ENCODE measurements around the gene CMIP.
A peak's percentile ranks its signal among the peaks of the same experiment; 100 is the strongest.

Gene CMIP

GRCh38 chr16:81709016-81709900 is 264.6 kb downstream of the CMIP start:
- no peak for DNase-seq

DNA sequence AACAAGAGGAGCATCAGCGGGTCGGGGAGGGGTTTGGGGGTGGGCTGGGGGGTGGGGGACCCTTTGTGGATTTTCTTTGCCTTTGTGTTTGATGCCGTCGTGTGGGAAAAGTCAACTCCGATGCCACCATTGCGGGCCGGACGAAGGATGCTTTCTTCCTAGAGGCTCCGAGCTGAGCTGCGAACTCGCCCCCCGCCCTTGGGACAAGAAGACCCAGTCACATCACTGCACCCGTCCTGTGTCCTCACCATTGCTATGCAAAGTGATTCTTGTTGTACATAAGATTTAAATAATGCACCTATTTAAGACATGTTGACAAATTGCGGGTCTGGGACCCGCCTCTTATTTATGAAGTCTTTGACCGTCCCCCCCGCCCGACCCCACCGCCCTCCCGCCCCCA is 265.4 kb downstream of the CMIP start:
- no peak for DNase-seq

GRCh38 chr16:81710596-81710995 is 266.0 kb downstream of the CMIP start:
- DNase-seq: no peak

DNA sequence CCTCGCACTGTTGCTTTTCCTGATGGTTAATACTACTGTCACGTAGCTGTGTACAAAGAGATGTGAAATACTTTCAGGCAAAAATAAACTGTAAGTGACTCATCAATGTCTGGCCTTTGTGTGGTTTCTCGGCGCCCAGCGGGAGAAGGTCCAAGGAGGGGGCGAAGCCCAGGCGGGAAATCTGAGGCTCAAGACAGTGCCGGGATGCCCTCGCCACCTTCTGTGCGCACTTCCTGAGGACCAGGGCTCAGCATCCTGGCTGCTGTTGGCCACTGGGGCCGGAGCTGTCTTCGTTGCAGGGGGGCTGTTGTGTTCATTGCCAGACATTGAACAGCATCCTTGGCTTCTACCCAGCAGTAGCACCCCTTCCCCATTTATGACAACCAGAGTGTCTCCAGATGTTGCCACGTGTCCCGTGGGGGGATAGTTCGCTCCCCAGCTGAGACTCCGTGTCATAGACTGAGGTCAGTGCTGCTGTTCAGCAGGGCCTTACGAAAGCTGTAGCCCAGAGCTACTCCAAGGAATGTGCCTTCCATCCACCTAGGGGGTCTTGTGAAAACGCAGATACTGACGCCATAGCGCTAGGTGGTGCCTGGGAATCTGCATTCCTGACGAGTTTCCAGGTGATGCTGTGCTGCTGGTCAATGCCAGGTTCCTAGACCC is 267.2 kb downstream of the CMIP start:
- DNase-seq: peak; percentile 44

DNA sequence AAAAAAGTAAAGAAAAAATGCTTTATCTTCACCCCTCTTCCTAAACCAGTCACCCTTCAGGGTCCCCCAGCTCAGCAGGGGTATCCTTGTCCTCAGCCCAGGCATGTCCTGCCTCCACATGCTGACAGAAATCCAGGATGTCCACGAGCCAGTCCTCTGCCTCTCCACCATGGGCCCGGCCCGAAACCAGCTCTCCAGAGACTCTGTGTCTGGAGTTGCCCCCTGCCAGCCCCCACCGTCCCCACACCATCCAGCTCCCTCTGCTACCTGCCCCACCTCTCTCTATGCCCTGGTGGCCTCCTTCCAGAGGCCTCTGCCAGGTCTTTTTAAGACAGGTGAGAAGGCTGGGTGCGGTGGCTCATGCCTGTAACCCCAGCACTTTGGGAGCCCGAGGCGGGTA is 268.1 kb downstream of the CMIP start:
- no peak for DNase-seq

DNA sequence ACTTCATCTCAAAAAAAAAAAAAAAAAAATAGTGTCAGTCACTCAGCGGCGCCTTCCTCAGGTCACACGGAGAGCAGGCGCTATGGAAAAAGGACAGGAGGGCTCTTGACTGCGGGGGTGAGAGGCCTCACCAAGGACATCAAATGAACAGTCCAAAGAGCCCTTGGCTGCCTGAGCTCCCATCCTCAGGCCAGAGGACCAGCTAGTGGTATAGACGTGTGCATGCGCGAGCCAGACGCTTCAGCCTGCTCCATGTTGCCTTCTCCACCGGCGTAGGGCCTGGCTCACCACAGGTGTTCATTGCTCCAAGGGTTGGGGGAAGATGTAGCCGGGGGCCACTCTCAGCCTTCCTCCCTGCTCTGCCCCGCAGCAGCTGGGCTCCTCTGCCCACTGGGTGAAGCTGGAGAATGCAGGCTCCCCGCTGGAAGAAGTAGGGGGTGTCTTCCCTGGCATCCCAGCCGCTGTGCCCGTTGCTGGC is 268.7 kb downstream of the CMIP start:
- no peak for DNase-seq

DNA sequence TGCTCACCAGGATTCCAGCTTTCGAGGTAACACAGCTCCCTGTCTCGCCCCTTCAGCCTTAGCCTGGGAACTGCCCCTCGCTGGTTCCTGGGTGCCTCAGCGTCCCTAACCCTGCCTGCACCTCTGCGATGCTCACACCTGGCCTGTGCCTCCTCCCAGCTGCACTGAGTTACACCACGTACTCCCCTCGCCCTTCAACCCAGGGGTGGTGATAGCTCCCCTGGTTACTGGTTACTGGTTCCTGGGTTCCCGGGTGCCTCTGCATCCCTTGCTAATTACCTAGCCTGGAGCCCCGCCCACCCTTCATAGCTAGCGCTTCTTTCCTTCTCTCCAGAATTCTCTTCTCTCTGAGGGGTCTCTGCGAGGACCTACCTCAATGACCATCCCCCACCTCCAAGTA is 269.2 kb downstream of the CMIP start:
- DNase-seq: no peak

DNA sequence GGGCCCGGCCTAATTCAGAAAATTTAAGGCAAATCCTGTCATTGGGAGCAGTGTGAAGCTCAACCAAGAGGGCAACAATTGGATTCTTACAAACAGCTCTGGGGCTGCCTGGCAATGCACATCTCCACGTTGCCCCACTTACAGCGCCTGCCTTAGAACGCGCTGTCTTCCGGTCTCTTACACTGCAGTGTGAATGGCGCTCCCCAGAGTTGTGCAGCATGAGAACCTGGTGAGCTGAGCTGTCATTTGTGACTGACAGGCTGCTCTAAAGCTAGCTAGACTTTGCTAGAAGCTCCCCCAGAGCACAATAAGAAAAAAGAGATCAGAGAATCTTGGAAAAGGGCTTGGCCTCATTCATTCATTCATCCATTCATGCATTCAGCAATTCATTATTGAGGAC is 270.0 kb downstream of the CMIP start:
- DNase-seq: no peak

DNA sequence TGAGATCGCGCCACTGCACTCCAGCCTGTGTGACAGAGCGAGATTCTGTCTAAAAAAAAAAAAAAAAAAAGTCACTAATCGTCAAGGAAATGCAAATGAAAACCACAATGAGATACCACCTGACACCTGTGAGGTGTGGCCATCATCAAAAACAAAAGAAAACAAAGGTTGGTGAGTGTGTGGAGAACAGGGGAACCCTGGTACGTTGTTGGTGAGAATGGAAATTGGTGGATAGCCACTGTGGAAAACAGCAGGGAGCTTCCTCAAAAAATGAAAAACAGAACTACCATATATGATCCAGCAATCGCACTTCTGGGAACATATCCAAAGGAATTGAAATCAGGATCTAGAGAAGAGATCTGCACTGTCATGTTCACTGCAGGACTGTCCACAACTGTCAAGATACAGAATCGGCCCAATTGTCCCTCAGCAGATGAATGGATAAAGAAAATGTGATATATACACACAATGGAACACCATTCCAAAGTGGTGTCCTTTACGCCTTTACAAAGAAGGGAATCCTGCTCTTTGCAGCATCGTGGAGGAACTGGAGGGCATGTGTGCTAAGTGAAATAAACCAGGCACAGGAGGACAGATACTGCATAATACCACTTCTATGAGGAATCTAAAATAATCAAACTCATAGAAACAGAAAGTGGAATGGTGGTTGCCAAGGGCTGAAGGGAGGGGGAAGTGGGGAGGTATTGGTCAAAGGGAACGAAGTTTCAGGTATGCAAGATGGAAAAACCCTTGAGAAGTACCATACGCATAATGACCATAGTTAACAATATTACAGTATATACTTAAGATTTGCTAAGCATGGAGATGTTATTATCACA is 271.0 kb downstream of the CMIP start:
- DNase-seq: no peak

- DNase-seq: no peak
Measured at GRCh38 chr16:81716478-81717225, 272.0 kb downstream of the CMIP start.

GRCh38 chr16:81717662-81718189 is 273.1 kb downstream of the CMIP start:
- DNase-seq: no peak

DNA sequence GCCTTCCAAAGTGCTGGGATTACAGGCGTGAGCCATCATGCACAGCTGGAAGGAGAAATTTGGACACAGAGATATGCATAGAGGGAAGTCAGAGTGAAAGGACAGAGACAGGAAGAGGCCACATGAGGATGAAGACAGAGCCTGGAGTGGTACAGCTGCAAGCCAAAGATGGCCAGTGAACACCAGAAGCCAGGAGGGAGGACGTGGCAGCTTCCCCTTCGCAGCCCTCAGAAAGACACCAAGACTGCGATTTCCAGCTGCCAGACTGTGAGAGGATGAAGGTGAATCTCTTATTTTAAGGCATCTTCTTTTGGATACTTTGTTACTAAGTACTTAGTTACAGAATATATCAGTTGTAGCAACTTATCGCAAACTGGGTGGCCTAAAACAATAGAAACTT is 274.0 kb downstream of the CMIP start:
- peak; percentile 62 for DNase-seq

GRCh38 chr16:81719993-81720392 is 275.4 kb downstream of the CMIP start:
- DNase-seq: no peak

DNA sequence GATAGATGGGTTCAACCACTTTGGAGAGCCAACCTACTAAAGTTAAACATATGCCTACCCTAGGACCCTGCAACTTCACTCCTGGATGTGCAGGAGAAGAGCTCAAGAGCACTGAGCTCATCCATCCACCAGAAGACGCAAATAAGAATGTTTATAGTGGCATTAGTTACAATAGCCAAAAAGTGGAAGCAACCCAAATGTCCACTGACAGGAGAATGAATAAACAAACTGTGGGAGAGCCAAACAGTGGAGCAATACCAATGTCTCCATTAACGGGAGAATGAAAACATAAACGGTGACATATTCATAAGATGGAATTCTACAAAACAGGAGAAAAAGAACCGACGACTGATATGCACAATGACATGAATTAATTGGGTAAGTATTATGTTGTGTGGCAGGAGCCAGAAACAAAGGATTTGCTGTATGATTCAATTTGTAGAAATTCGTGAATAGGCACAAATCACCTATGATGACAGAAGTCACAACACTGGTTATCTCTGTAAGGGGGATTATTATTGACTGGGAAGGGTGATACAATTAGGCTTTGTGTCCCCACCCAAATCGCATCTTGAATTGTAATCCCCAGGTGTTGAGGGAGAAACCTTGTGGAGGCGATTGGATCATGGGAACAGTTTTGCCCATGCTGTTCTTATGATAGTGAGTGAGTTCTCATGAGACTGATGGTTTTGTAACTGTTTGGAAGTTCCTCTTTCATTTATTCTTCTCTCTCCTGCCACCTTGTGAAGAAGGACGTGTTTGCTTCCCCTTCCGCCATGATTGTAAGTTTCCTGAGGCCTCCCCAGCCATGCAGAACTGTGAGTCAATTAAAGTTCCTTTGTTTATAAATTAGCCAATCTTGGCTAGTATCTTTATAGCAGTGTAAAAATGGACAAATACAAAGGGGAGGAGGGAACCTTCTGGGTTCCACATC is 276.6 kb downstream of the CMIP start:
- DNase-seq: peak; percentile 64

- peak; percentile 96 for DNase-seq
Measured at GRCh38 chr16:81723098-81723723, 278.6 kb downstream of the CMIP start.

DNA sequence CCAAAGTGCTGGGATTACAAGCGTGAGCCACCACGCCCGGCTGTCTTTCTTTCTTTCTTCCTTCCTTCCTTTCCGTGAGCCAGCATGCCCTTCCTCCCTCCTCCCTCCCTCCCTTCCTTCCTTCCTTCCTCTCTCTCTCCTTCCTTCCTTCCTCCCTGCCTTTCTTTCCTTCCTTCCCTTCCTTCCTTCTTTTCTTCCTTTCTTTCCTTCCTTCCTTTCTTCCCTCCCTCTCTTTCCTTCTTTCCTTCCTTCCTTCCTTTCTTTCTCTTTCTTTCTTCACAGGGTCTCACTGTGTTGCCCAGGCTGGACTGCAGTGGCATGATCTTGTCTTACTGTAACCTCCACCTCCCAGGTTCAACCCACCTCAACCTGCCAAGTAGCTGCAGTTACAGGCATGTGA is 283.8 kb downstream of the CMIP start:
- no peak for DNase-seq

GRCh38 chr16:81729451-81729850 is 284.8 kb downstream of the CMIP start:
- no peak for DNase-seq

- peak; percentile 54 for DNase-seq
Measured at GRCh38 chr16:81730090-81731051, 285.8 kb downstream of the CMIP start.

GRCh38 chr16:81731649-81732048 is 287.0 kb downstream of the CMIP start:
- DNase-seq: no peak

Measured in OCI-M1 (cell line).